SH-SY5Y (cell line): ENCODE measurements around the gene HOXB6.

Source experiments
- GATA2 ChIP-seq: IDR thresholded peaks from 2 replicates; pipeline ENCODE4 v1.6.1; 2011; ENCODE audit warnings: mild to moderate bottlenecking, low read depth, low read length
- GATA3 ChIP-seq: IDR thresholded peaks from 2 replicates; pipeline ENCODE4 v1.6.1; 2011; ENCODE audit warnings: low read depth, mild to moderate bottlenecking, low read length, moderate library complexity

DNA sequence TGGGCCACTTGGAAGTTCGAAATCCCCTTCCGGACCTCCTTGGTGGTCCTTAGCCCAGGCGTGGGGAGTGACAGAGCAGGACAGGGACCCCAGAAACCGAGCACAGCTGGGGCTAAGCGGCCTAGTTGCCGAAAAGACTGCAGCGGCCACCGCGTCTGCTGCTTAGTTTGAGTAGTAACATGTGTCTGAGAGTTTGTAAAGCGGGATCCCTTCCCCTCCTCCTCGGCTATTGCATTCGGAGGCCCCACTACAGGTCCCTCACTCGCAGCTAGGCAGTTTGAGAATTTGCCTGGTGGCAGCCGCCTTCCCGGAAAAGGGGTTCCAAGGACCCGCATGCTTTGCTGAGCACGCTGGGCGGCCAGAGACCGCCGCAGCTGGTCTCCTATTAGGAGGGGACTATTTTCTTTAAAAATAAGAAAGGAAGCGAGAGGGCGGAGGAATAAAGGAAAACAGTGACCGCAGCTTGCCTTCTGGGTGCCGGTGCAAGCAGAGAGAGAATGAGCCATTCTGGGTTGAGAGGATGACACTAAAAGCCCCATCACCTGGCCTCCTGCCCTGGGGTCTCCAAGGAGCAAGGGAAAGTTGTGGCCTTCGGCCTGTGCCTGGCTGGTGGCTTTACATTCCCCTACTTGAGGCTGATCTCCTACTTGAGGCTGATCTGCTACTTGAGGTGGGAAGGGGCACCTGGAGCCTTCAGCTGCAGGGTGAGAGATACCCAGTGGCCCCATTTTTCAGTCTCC, 10.1 kb downstream of the HOXB6 start:
- TF ChIP-seq GATA2 (no peak), GATA3 (no peak)
